ENCODE measurements around the gene NR5A1. TPM values are rescaled to one million over a fixed set of nuclear protein-coding genes. Genes with fewer than 3 reads are reported as not detected.
A peak's percentile ranks its signal among the peaks of the same experiment; 100 is the strongest.

The NR5A1 gene
- total RNA-seq, 1 donor from 2014 or later = 1.0 TPM

GRCh38 chr9:124481115-124481514 lies 26.1 kb downstream of the NR5A1 start:
- no peak for DNase-seq (ENCODE audit: low spot score)
- Histone ChIP-seq H3K27ac (no peak overlapping the region), H4K20me1 (ENCODE audit: low read depth) (no peaks in the 10 kb centered on the region), H3K4me3 (no peak overlapping the region), H3K79me2 (ENCODE audit: low read depth) (no peaks in the 10 kb centered on the region), H3K9me3 (ENCODE audit: low read depth) (no peaks in the 10 kb centered on the region), H3K27me3 (peaks cover 22% of the 10 kb centered on the region), H3F3A (ENCODE audit: low read depth) (peaks cover 51% of the 10 kb centered on the region), H3K4me1 (peaks cover 54% of the 10 kb centered on the region), H2AFZ (replicated peaks) (no peak overlapping the region), H3K36me3 (no peaks in the 10 kb centered on the region), H3K9ac (no peak overlapping the region), H3K4me2 (no peak overlapping the region)
- Mint-ChIP-seq H3K4me1 (peaks cover 36% of the 10 kb centered on the region), H3K27me3 (ENCODE audit: insufficient read depth, low read depth) (peaks cover 12% of the 10 kb centered on the region), H3K9me3 (peaks cover 2% of the 10 kb centered on the region), H3K4me3 (no peak overlapping the region), H3K36me3 (no peaks in the 10 kb centered on the region), H3K27ac (no peak overlapping the region)
- TF ChIP-seq EZH2 (IDR thresholded peaks at IDR 0.05) = no peak
- TF ChIP-seq EZH2phosphoT487 (IDR thresholded peaks at IDR 0.05) = no peak
- no peak for TF ChIP-seq CTCF (IDR thresholded peaks at IDR 0.05)

GRCh38 chr9:124480621-124480981 lies 26.6 kb downstream of the NR5A1 start:
- no peak overlapping the region for H2AFZ ChIP-seq (replicated peaks)
- Mint-ChIP-seq H3K4me1 (peaks cover 32% of the 10 kb centered on the region), H3K9me3 (peaks cover 2% of the 10 kb centered on the region), H3K27me3 (ENCODE audit: insufficient read depth, low read depth) (peaks cover 12% of the 10 kb centered on the region), H3K4me3 (no peak overlapping the region), H3K27ac (peak overlapping the region; percentile 42), H3K36me3 (no peaks in the 10 kb centered on the region)
- H3K9me3 ChIP-seq (ENCODE audit: low read depth) = no peaks in the 10 kb centered on the region
- no peak overlapping the region for H3K27ac ChIP-seq
- H3K27me3 ChIP-seq = peaks cover 22% of the 10 kb centered on the region
- peaks cover 49% of the 10 kb centered on the region for H3K4me1 ChIP-seq
- H4K20me1 ChIP-seq (ENCODE audit: low read depth) = no peaks in the 10 kb centered on the region
- TF ChIP-seq EZH2 (IDR thresholded peaks at IDR 0.05) = no peak
- peak; percentile 66 for TF ChIP-seq CTCF (IDR thresholded peaks at IDR 0.05)
- DNase-seq (ENCODE audit: low spot score) = peak; percentile 83
- peaks cover 46% of the 10 kb centered on the region for H3F3A ChIP-seq (ENCODE audit: low read depth)
- H3K4me3 ChIP-seq = no peak overlapping the region
- H3K79me2 ChIP-seq (ENCODE audit: low read depth) = no peaks in the 10 kb centered on the region
- H3K4me2 ChIP-seq = no peak overlapping the region
- H3K9ac ChIP-seq = no peak overlapping the region
- no peaks in the 10 kb centered on the region for H3K36me3 ChIP-seq

GRCh38 chr9:124479947-124480620 lies 27.1 kb downstream of the NR5A1 start:
- peaks cover 10% of the 10 kb centered on the region for H3K27me3 Mint-ChIP-seq (ENCODE audit: insufficient read depth, low read depth)
- no peak overlapping the region for H3K9ac ChIP-seq
- TF ChIP-seq EZH2 (IDR thresholded peaks at IDR 0.05) = no peak
- no peak for TF ChIP-seq EZH2phosphoT487 (IDR thresholded peaks at IDR 0.05)
- TF ChIP-seq CTCF (IDR thresholded peaks at IDR 0.05) = no peak

More at GRCh38 chr9:124479947-124480620, 27.1 kb downstream of the NR5A1 start:
- Histone ChIP-seq H3K27me3 (peaks cover 22% of the 10 kb centered on the region), H2AFZ (replicated peaks) (no peak overlapping the region), H3F3A (ENCODE audit: low read depth) (peaks cover 41% of the 10 kb centered on the region), H4K20me1 (ENCODE audit: low read depth) (no peaks in the 10 kb centered on the region), H3K9me3 (ENCODE audit: low read depth) (no peaks in the 10 kb centered on the region), H3K4me3 (no peak overlapping the region), H3K4me1 (peaks cover 49% of the 10 kb centered on the region), H3K4me2 (no peak overlapping the region), H3K36me3 (no peaks in the 10 kb centered on the region), H3K79me2 (ENCODE audit: low read depth) (no peaks in the 10 kb centered on the region), H3K27ac (no peak overlapping the region)
- Mint-ChIP-seq H3K9me3 (peaks cover 2% of the 10 kb centered on the region), H3K4me3 (no peak overlapping the region), H3K36me3 (no peaks in the 10 kb centered on the region), H3K27ac (peak overlapping the region; percentile 42), H3K4me1 (peaks cover 27% of the 10 kb centered on the region)
- DNase-seq (ENCODE audit: low spot score) = no peak
